Measurements from ENCODE around the gene ZNF787. TPM values are rescaled to one million over a fixed set of nuclear protein-coding genes. Genes with fewer than 3 reads are reported as not detected.

Gene ZNF787
- total and polyA plus RNA-seq, 2 donors (not counting 3 experiments of a cell fraction or from before 2014, with no cell fraction given) = 11.6 to 32.7 TPM

DNA sequence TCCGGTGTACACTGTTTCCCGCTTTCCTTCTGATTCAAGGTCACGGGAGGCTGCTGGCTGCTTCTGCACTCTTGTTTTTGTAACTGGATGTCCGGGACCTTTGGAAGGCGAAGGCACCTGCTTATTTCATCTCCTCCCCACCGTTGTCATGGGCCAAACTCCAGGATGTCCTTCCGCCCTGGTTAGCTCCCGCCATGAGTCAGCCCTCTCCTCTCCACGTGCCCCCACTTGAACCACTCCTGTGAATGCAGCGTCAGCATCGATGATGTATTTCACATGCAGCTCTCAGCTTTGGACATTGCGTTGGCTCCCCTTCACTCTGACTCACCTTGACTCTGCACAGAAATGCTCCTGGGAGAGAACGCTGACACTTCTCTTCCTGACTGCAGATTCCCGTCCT is 49.2 kb upstream of the ZNF787 start:
- dilution Hi-C loops (cut with MboI; ENCODE audit: extremely low pct_ligation_motif_present, low sequenced_read_pairs) = no loop called here
- no peaks in the 10 kb centered on the region for H3K4me1 ChIP-seq (ENCODE audit: control insufficient read depth, extremely low read depth, insufficient read depth, low read length)
- POLR2A ChIA-PET = no interaction called here

DNA sequence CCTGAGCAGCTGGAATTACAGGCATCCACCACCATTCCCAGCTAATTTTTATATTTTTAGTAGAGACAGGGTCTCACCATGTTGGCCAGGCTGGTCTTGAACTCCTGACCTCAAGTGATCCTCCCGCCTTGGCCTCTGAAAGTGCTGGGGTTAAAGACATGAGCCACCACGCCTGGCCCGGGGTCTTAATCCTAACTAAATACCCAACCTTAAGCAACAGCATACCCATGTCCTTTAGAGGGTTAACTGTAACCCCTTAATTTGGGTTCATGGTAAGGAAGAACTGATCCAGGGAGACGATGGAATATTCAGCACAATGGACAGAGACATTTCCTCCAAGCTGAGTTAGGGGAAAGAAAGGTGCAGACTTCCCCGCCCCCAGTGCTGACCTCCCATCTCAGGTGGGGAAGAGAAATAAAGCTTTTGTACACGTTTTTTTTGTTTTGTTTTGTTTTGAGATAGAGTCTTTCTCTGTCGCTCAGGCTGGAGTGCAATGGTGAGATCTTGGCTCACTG is 46.0 kb upstream of the ZNF787 start:
- DNase-seq (ENCODE audit: low read depth, low spot score) (no peak), FAIRE-seq (no peak)
- ChIA-PET CTCF (interaction anchor here (1.7 to 13.9 kb wide), 4 partner anchors 13 to 166 kb away, joined by 9 to 328 read pairs (median 20); no protein-coding TSS in a partner anchor), POLR2A (no interaction called here)
- Histone ChIP-seq H3K36me3 (ENCODE audit: control insufficient read depth in 2 of 2, extremely low read depth in 1 of 2, insufficient read depth in 2 of 2, low read length in 2 of 2) (no peaks in the 10 kb centered on the region), H3K9me3 (replicated peaks; ENCODE audit: control insufficient read depth, insufficient read depth, low read length) (no peaks in the 10 kb centered on the region), H4K20me1 (replicated peaks; ENCODE audit: control insufficient read depth, extremely low read depth, insufficient read depth, low read length) (no peaks in the 10 kb centered on the region), H3K27ac (ENCODE audit: insufficient read depth, low read depth, low read length) (no peak overlapping the region), H3K4me3 (replicated peaks in 1 of 3; ENCODE audit: insufficient read depth in 1 of 3, low read depth in 1 of 3, low read length in 3 of 3) (no peak overlapping the region), H2AFZ (ENCODE audit: low read depth, low read length) (no peak overlapping the region), H3K4me1 (ENCODE audit: control insufficient read depth, extremely low read depth, insufficient read depth, low read length) (peaks cover 5% of the 10 kb centered on the region), H3K9ac (replicated peaks; ENCODE audit: extremely low read depth, insufficient read depth, low read length) (no peak overlapping the region), H3K79me2 (ENCODE audit: control insufficient read depth, insufficient read depth, low read length) (no peaks in the 10 kb centered on the region), H3K9me1 (replicated peaks; ENCODE audit: control insufficient read depth, extremely low read depth, insufficient read depth, low read length) (no peaks in the 10 kb centered on the region), H3K27me3 (ENCODE audit: control insufficient read depth in 2 of 2, insufficient read depth in 2 of 2, low read length in 2 of 2) (no peaks in the 10 kb centered on the region), H3K4me2 (ENCODE audit: insufficient read depth, low read length) (no peak overlapping the region)
- TF ChIP-seq POLR2A (IDR thresholded peaks at IDR 0.05; ENCODE audit: low read depth, low read length) (no peak), JUN (IDR thresholded peaks at IDR 0.05; ENCODE audit: borderline replicate concordance, insufficient read depth, insufficient read length, low read depth) (no peak), POLR2AphosphoS5 (IDR thresholded peaks at IDR 0.05; ENCODE audit: insufficient read depth, low read depth, low read length) (no peak), GATA2 (IDR thresholded peaks at IDR 0.05; ENCODE audit: insufficient read depth, insufficient read length, low read depth, low read length) (no peak), EZH2 (IDR thresholded peaks at IDR 0.05; ENCODE audit: borderline replicate concordance, low read depth, low read length, severe bottlenecking) (no peak), FOS (IDR thresholded peaks at IDR 0.05; ENCODE audit: borderline replicate concordance, insufficient read depth, low read length) (no peak), MYC (IDR thresholded peaks at IDR 0.05; ENCODE audit: low read depth, low read length) (no peak)
- TF ChIP-seq, protein P1, sequence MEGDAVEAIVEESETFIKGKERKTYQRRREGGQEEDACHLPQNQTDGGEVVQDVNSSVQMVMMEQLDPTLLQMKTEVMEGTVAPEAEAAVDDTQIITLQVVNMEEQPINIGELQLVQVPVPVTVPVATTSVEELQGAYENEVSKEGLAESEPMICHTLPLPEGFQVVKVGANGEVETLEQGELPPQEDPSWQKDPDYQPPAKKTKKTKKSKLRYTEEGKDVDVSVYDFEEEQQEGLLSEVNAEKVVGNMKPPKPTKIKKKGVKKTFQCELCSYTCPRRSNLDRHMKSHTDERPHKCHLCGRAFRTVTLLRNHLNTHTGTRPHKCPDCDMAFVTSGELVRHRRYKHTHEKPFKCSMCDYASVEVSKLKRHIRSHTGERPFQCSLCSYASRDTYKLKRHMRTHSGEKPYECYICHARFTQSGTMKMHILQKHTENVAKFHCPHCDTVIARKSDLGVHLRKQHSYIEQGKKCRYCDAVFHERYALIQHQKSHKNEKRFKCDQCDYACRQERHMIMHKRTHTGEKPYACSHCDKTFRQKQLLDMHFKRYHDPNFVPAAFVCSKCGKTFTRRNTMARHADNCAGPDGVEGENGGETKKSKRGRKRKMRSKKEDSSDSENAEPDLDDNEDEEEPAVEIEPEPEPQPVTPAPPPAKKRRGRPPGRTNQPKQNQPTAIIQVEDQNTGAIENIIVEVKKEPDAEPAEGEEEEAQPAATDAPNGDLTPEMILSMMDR (IDR thresholded peaks at IDR 0.05; ENCODE audit: extremely low read depth in 1 of 2, insufficient read depth in 1 of 2, low read depth in 1 of 2, low read length in 2 of 2) = no peak
- TF ChIP-seq, protein P2, sequence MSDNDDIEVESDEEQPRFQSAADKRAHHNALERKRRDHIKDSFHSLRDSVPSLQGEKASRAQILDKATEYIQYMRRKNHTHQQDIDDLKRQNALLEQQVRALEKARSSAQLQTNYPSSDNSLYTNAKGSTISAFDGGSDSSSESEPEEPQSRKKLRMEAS (IDR thresholded peaks at IDR 0.05; ENCODE audit: insufficient read depth, insufficient read length) = no peak
- intact Hi-C loops (cut with micrococcal nuclease) = no loop called here
- dilution Hi-C loops (cut with MboI; ENCODE audit: extremely low pct_ligation_motif_present, low sequenced_read_pairs) = no loop called here
- no TSS peak for BruUV-seq (replicated peaks)

More for the DNA sequence above, 49.2 kb upstream of the ZNF787 start:
- CTCF ChIA-PET = interaction anchor here (1.0 to 13.9 kb wide), 6 partner anchors 13 to 538 kb away, joined by 4 to 328 read pairs (median 12); no protein-coding TSS in a partner anchor
- Histone ChIP-seq H3K9ac (replicated peaks; ENCODE audit: extremely low read depth, insufficient read depth, low read length) (no peak overlapping the region), H2AFZ (ENCODE audit: low read depth, low read length) (no peak overlapping the region), H3K9me3 (replicated peaks; ENCODE audit: control insufficient read depth, insufficient read depth, low read length) (no peaks in the 10 kb centered on the region), H3K4me3 (replicated peaks in 1 of 3; ENCODE audit: insufficient read depth in 1 of 3, low read depth in 1 of 3, low read length in 3 of 3) (no peak overlapping the region), H4K20me1 (replicated peaks; ENCODE audit: control insufficient read depth, extremely low read depth, insufficient read depth, low read length) (no peaks in the 10 kb centered on the region), H3K79me2 (ENCODE audit: control insufficient read depth, insufficient read depth, low read length) (no peaks in the 10 kb centered on the region), H3K27me3 (ENCODE audit: control insufficient read depth in 2 of 2, insufficient read depth in 2 of 2, low read length in 2 of 2) (peaks cover 0 to 2% of the 10 kb centered on the region in 2 experiments), H3K4me2 (ENCODE audit: insufficient read depth, low read length) (no peak overlapping the region), H3K9me1 (replicated peaks; ENCODE audit: control insufficient read depth, extremely low read depth, insufficient read depth, low read length) (no peaks in the 10 kb centered on the region), H3K27ac (ENCODE audit: insufficient read depth, low read depth, low read length) (no peak overlapping the region), H3K36me3 (ENCODE audit: control insufficient read depth in 2 of 2, extremely low read depth in 1 of 2, insufficient read depth in 2 of 2, low read length in 2 of 2) (no peaks in the 10 kb centered on the region)
- BruUV-seq (replicated peaks) = no TSS peak
- no peak for FAIRE-seq
- TF ChIP-seq, protein P1 (IDR thresholded peaks at IDR 0.05; ENCODE audit: extremely low read depth in 1 of 2, insufficient read depth in 1 of 2, low read depth in 1 of 2, low read length in 2 of 2) = no peak
- no peak for TF ChIP-seq POLR2A (IDR thresholded peaks at IDR 0.05; ENCODE audit: low read depth, low read length)
- intact Hi-C loops (cut with micrococcal nuclease) = loop anchor here (5.0 kb wide), 2 partner anchors 48 to 82 kb away; partner anchors contain the start of gene ZNF787
- DNase-seq (ENCODE audit: low read depth, low spot score) = no peak

Measured in endothelial cell of umbilical vein (primary cell).